Endothelial cell of umbilical vein (primary cell): ENCODE measurements around the gene TRAPPC6A. TPM values are rescaled to one million over a fixed set of nuclear protein-coding genes. Genes with fewer than 3 reads are reported as not detected.

Experiments used
- BruUV-seq: library from RNA; stranded (reverse); fragments of 400-500 nt; replicated peaks from 2 replicates; lab custom pipeline; 2021; lab: Mats Ljungman, UMichigan
- CTCF ChIA-PET: fragments of 300-600, 350-600 bp; sonication (Branson Sonifier 250); formaldehyde crosslinking; loops from one replicate; lab custom pipeline; 2021; ENCODE audit warnings: antibody characterized with exemption, inconsistent platforms; lab: Charles Lee
- POLR2A ChIA-PET: fragments of 300-600, 350-600 bp; sonication (Branson Sonifier 250); formaldehyde crosslinking; loops from one replicate; lab custom pipeline; 2021; ENCODE audit warnings: antibody characterized with exemption, inconsistent platforms; lab: Charles Lee
- DNase-seq: peaks from one replicate; pipeline ENCODE4 v3.0.0-alpha.2; 2011; ENCODE audit warnings: low read depth, low spot score
- FAIRE-seq: peaks from 2 replicates; lab custom pipeline; 2011; peaks lifted over from hg19 to GRCh38; lab: Jason Lieb, UNC
- H2AFZ ChIP-seq: 2 replicates; pipeline ENCODE4 v1.6.0; 2012; ENCODE audit warnings: low read depth, low read length, control low read depth, inconsistent platforms
- H3K27ac ChIP-seq: 2 replicates; pipeline ENCODE4 v1.5.1; 2011; ENCODE audit warnings: low read depth, mild to moderate bottlenecking, control low read depth, low read length, moderate library complexity; ENCODE audit not compliant: insufficient read depth
- H3K27me3 ChIP-seq, 2 experiments: 2 replicates each; pipeline versions ENCODE4 v1.6.0 to v1.6.1; 2011; ENCODE audit warnings: low read length in 2 of 2, mixed read lengths in 1 of 2; ENCODE audit not compliant: control insufficient read depth in 2 of 2, insufficient read depth in 2 of 2
- H3K36me3 ChIP-seq, 2 experiments: 2 replicates in 1 of 2; 3 replicates in 1 of 2; pipeline ENCODE4 v1.5.1; 2011; ENCODE audit warnings: low read length in 2 of 2, mild to moderate bottlenecking in 1 of 2, moderate library complexity in 1 of 2; ENCODE audit not compliant: control insufficient read depth in 2 of 2, insufficient read depth in 2 of 2; ENCODE audit errors: extremely low read depth in 1 of 2
- H3K4me1 ChIP-seq: 3 replicates; pipeline ENCODE4 v1.5.1; 2011; ENCODE audit warnings: mild to moderate bottlenecking, low read length; ENCODE audit not compliant: control insufficient read depth, insufficient read depth; ENCODE audit errors: extremely low read depth
- H3K4me2 ChIP-seq: 2 replicates; pipeline ENCODE4 v1.6.1; 2011; ENCODE audit warnings: low read length, control low read depth, mixed read lengths; ENCODE audit not compliant: insufficient read depth
- H3K4me3 ChIP-seq, 3 experiments: fragments of 200-600 bp in 1 of 3; sonication (generic), shearing (Covaris generic) in 1 of 3; replicated peaks in 1 of 3; 2 replicates each; pipeline ENCODE4 v1.5.1; 2011 to 2016; ENCODE audit warnings: control low read depth in 3 of 3, low read length in 3 of 3, mild to moderate bottlenecking in 2 of 3, inconsistent platforms in 1 of 3, low read depth in 1 of 3, moderate library complexity in 1 of 3; ENCODE audit not compliant: insufficient read depth in 1 of 3
- H3K79me2 ChIP-seq: 2 replicates; pipeline ENCODE4 v1.6.0; 2012; ENCODE audit warnings: low read length, inconsistent platforms; ENCODE audit not compliant: control insufficient read depth, insufficient read depth
- H3K9ac ChIP-seq: replicated peaks from 2 replicates; pipeline ENCODE3; 2011; ENCODE audit warnings: low read length, control low read depth; ENCODE audit not compliant: insufficient read depth; ENCODE audit errors: extremely low read depth
- H3K9me1 ChIP-seq: replicated peaks from 3 replicates; pipeline ENCODE4 v1.6.0; 2011; ENCODE audit warnings: mild to moderate bottlenecking, low read length; ENCODE audit not compliant: control insufficient read depth, insufficient read depth; ENCODE audit errors: extremely low read depth
- H3K9me3 ChIP-seq: replicated peaks from 2 replicates; pipeline ENCODE4 v1.5.1; 2012; ENCODE audit warnings: low read length, inconsistent platforms; ENCODE audit not compliant: control insufficient read depth, insufficient read depth
- H4K20me1 ChIP-seq: replicated peaks from 2 replicates; pipeline ENCODE3; 2011; ENCODE audit warnings: mild to moderate bottlenecking, low read length; ENCODE audit not compliant: control insufficient read depth, insufficient read depth; ENCODE audit errors: extremely low read depth
- EZH2 ChIP-seq: IDR thresholded peaks from 2 replicates; pipeline ENCODE4 v1.6.1; 2012; ENCODE audit warnings: borderline replicate concordance, low read depth, mild to moderate bottlenecking, moderate library complexity, low read length, inconsistent platforms; ENCODE audit not compliant: severe bottlenecking
- FOS ChIP-seq: IDR thresholded peaks from 2 replicates; pipeline ENCODE4 v1.6.1; 2011; ENCODE audit warnings: mild to moderate bottlenecking, low read length, moderate library complexity, borderline replicate concordance; ENCODE audit not compliant: insufficient read depth
- GATA2 ChIP-seq: IDR thresholded peaks from 2 replicates; pipeline ENCODE4 v1.7.0; 2011; ENCODE audit warnings: low read depth, mild to moderate bottlenecking, moderate library complexity, mixed read lengths, low read length; ENCODE audit not compliant: insufficient read length, insufficient read depth
- JUN ChIP-seq: IDR thresholded peaks from 2 replicates; pipeline ENCODE4 v1.6.1; 2011; ENCODE audit warnings: borderline replicate concordance, low read depth; ENCODE audit not compliant: insufficient read length, insufficient read depth
- MYC ChIP-seq: IDR thresholded peaks from one replicate; pipeline ENCODE4 v1.6.1; 2011; ENCODE audit warnings: mild to moderate bottlenecking, low read depth, low read length
- POLR2A ChIP-seq: IDR thresholded peaks from 2 replicates; pipeline ENCODE4 v1.6.1; 2012; ENCODE audit warnings: low read depth, mild to moderate bottlenecking, control low read depth, low read length
- POLR2AphosphoS5 ChIP-seq: IDR thresholded peaks from 2 replicates; pipeline ENCODE4 v1.6.1; 2012; ENCODE audit warnings: low read depth, mild to moderate bottlenecking, control low read depth, low read length, moderate library complexity; ENCODE audit not compliant: insufficient read depth
- dilution Hi-C: fragments of 300-500 bp; cut with MboI; formaldehyde crosslinking; loops from one replicate; pipeline ENCODE4 v1.15.0; 2019; ENCODE audit warnings: low sequenced_read_pairs; ENCODE audit not compliant: extremely low pct_ligation_motif_present
- intact Hi-C: fragments of 100-400 bp; cut with micrococcal nuclease; formaldehyde crosslinking; loops from one replicate; pipeline ENCODE4 v1.10.0; 2022
- polyA plus RNA-seq, 4 experiments: library from polyadenylated mRNA; depleted of rRNA in 3 of 4; stranded (reverse) in 3 of 4; unstranded in 1 of 4; fragments of >200 nt; gene quantifications; 2 replicates each; pipeline versions ENCODE4 v1.2.1 to v1.2.3, GENCODE V29; 2011 to 2012; ENCODE audit warnings: missing spikeins in 1 of 4
- total RNA-seq: library from RNA; stranded (reverse); gene quantifications from 2 replicates; pipeline ENCODE4 v1.2.3, GENCODE V29; 2021
- TF ChIP-seq, protein P1 (sequence below), 2 donors: IDR thresholded peaks; 1 replicate in 1 of 2; 2 replicates in 1 of 2; pipeline ENCODE4 v1.5.1; 2011; ENCODE audit warnings: low read length in 2 of 2, mild to moderate bottlenecking in 2 of 2, moderate library complexity in 2 of 2, control low read depth in 1 of 2, inconsistent platforms in 1 of 2, low read depth in 1 of 2; ENCODE audit not compliant: insufficient read depth in 1 of 2; ENCODE audit errors: extremely low read depth in 1 of 2
- TF ChIP-seq, protein P2 (sequence below): IDR thresholded peaks from 2 replicates; pipeline ENCODE4 v1.6.1; 2011; ENCODE audit not compliant: insufficient read depth, insufficient read length

TRAPPC6A gene
- total and polyA plus RNA-seq, 2 donors (not counting 3 experiments of a cell fraction or from before 2014, with no cell fraction given) = 18.1 to 45.4 TPM

DNA sequence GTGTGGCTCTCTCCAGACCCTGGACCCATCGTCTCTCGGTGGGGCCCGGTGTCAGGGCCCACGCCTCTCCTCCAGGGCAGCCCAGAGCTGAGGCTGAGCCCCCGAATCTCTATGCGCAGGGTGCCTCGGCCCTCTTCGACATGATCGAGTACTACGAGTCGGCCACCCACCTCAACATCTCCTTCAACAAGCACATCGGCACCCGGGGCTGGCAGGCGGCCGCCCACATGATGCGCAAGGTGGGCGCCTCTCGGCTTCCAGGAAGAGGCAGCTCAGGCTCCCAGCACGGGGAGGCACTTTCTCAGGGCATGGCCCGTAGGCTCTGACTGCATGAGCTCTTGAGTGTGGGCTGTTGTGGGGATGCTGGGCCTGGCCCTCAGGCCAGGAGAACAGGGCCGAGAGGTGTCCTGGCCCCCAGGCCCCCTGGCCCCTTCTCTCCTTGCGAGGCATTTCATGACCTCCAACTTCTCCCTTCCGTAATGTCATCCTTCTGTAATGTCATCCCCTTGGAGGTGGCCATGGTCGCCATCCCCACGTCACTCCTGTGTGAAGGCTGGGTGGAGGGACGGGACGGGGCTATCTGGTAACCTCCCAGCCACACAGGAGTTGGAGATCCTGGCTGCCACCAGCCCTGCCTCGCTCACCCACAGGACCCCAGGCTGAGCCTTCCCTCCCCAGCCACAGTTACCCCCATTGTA lies 36.7 kb downstream of the TRAPPC6A start:
- Histone ChIP-seq H3K9me3 (no peaks in the 10 kb centered on the region), H3K9ac (no peak overlapping the region), H3K4me2 (no peak overlapping the region), H2AFZ (no peak overlapping the region), H3K36me3 (peaks cover 2 to 17% of the 10 kb centered on the region in 2 experiments), H4K20me1 (no peaks in the 10 kb centered on the region), H3K9me1 (no peaks in the 10 kb centered on the region), H3K27me3 (no peaks in the 10 kb centered on the region), H3K79me2 (peaks cover 2% of the 10 kb centered on the region), H3K4me1 (no peaks in the 10 kb centered on the region), H3K4me3 (no peak overlapping the region), H3K27ac (no peak overlapping the region)
- no TSS peak for BruUV-seq
- intact Hi-C loops (no loop called here), dilution Hi-C loops (no loop called here)
- CTCF ChIA-PET = no interaction called here
- DNase-seq (no peak), FAIRE-seq (no peak)
- TF ChIP-seq, protein P1, sequence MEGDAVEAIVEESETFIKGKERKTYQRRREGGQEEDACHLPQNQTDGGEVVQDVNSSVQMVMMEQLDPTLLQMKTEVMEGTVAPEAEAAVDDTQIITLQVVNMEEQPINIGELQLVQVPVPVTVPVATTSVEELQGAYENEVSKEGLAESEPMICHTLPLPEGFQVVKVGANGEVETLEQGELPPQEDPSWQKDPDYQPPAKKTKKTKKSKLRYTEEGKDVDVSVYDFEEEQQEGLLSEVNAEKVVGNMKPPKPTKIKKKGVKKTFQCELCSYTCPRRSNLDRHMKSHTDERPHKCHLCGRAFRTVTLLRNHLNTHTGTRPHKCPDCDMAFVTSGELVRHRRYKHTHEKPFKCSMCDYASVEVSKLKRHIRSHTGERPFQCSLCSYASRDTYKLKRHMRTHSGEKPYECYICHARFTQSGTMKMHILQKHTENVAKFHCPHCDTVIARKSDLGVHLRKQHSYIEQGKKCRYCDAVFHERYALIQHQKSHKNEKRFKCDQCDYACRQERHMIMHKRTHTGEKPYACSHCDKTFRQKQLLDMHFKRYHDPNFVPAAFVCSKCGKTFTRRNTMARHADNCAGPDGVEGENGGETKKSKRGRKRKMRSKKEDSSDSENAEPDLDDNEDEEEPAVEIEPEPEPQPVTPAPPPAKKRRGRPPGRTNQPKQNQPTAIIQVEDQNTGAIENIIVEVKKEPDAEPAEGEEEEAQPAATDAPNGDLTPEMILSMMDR (IDR thresholded peaks at IDR 0.05; ENCODE audit: extremely low read depth in 1 of 2, insufficient read depth in 1 of 2, low read depth in 1 of 2, low read length in 2 of 2) = no peak
- TF ChIP-seq, protein P2, sequence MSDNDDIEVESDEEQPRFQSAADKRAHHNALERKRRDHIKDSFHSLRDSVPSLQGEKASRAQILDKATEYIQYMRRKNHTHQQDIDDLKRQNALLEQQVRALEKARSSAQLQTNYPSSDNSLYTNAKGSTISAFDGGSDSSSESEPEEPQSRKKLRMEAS = no peak
- TF ChIP-seq GATA2 = no peak
- TF ChIP-seq POLR2A = no peak
- TF ChIP-seq EZH2 = no peak
- no peak for TF ChIP-seq JUN
- TF ChIP-seq MYC = no peak
- no peak for TF ChIP-seq POLR2AphosphoS5
- TF ChIP-seq FOS = no peak
- POLR2A ChIA-PET = no interaction called here
